ENCODE results near the gene CRACR2B.

Gene CRACR2B

GRCh38 chr11:794766-795633 is 32.7 kb upstream of the CRACR2B start:
- no peak for DNase-seq

DNA sequence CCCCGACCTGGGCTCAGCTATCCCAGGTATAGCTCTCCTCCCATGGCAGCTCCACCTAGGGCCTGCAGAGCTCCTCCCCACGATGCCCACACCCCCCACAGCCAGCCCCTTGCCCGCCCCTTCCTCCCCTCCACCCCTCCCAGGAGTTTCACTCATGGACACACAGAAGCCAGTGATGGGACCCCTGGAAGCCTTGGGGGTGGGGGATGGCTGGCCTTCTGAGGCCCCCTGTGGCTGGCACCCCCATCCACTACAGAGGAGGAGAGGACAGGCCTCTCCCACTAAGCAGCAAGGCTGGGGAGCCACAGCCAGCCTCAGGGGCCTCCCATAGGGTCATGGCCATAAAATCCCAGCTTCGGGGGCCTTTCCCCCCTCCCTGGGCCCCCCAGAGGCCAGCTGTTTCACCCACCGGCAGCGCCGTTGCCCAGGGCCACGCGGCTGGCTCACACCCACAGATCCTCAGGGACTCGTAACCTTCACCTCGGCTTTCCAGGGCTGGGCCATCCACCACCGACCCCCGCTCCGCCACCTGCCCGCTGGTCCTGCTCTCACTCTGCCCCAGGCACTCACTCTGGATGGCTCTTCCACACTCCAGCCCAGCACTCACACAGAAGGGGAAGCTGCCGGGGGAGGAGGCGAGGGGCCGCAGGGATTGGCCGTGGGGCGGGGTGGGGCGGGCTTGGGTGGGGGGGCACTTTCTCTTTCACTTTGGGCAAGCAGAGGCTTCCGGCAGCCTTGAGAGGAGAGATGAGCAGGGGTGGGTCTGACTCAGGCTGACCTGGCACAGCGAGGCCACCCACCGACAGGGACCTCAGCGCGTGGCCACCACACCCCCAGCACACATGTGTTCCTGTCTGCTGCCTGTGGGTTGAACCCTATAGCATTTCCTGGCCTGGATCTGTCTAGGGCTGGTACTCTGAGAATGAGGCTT is 31.8 kb upstream of the CRACR2B start:
- peak; percentile 68 for DNase-seq

DNA sequence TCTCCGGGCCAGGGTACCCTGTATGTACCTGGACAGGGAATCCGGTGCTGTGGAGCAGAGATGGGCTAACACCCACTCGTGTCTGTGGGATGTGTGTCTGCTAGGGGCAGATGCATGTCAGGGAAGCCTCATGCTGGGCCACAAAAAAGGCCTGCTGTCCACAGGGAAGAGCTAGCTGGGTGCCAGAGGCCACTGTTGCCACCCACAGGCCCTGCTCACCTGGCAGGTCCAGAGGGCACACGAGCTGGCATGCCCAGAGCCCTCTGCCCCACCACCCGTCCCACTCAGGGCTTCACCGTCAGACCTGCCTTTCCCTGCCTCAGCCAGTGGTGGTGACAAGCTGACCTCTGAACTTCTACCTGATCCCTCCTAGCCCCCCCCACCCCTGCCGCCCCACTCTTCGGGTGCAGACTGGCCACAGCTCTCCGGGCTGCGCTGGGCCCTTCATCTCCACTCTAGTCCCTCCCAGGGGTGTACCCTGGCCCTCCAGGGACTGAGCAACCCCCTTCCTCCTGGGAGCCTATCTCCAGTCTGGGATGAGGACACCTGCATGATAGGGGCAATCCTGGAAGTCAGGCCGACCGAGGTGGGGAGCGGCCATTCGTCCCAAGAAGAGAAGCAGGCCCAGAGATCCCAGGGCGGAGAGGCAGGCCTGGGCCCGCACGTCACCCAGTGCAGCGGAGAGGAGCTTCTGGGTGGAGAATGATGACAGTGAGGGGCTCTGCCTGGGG is 31.0 kb upstream of the CRACR2B start:
- no peak for DNase-seq

GRCh38 chr11:797296-798092 is 30.2 kb upstream of the CRACR2B start:
- peak; percentile 50 for DNase-seq

DNA sequence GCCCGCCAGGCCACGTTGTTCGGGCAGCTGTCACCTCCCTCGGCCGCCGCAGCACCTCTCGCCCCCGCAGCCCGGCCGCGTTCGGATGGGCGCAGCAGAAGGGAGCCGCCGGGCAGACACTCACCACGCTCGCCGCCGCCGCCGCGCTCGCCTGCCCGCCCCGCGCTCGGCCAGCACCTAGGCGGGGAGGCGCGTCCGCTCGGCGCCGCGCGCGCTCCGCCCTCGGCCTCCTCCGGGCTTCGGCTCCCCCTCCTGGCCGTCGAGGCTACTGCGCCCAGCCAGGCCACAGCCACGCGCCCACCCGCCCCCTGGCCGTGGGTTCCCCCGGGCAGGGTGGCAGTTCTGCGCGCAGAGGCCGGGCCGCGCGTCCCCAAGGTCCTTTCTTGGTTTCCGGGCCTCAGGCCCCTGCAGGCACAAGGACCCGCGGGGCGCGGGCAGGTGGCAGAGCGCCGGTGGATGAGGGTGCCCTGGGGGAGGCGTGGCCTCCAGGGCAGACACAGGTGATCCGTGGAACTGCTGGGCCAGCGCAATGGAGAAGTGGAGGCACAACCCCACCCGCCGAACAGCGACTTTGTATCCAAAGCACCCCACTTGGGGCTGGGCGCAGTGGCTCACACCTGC is 29.5 kb upstream of the CRACR2B start, which contains the start of gene SLC25A22:
Gene SLC25A22, minus strand, starts transcription at position 189 of the 621 bp plus-strand sequence. CDS start 3,275 bp downstream, outside the sequence.
- peak; percentile 79 for DNase-seq

GRCh38 chr11:799641-800316 is 27.9 kb upstream of the CRACR2B start:
- no peak for DNase-seq

GRCh38 chr11:800473-800872 is 27.2 kb upstream of the CRACR2B start:
- DNase-seq, result no peak

GRCh38 chr11:801097-801780 is 26.5 kb upstream of the CRACR2B start:
- no peak for DNase-seq

DNA sequence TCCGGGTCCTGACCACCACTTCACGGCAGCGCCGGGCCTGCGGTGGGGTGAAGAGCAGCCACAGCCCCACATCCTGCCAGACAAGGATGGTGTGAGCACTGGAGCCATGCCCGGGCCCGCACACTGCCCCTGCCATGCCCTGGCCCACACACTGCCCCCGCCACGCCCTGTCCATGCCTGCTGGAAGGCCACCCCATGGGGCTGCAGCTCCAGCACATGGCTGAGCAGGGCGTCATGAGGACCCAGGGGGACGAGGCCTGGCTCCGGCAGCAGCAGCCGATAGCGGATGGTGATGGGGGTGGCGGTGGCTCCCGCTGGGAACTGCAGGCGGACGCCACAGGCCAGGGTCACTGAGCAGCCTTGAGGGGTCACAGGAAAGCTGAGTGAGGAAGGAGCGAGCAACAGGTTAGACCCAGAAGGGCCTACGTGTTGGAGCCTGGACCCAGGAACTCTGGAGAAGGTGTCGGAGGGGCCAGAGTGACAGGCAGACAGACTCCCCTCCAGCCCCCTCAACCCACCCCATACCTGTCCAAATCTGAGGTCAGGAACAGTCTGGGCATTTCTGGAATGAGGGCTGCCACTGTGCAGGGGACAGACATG is 25.6 kb upstream of the CRACR2B start:
- DNase-seq, result no peak

GRCh38 chr11:802693-803466 is 24.8 kb upstream of the CRACR2B start:
- DNase-seq, result no peak

DNA sequence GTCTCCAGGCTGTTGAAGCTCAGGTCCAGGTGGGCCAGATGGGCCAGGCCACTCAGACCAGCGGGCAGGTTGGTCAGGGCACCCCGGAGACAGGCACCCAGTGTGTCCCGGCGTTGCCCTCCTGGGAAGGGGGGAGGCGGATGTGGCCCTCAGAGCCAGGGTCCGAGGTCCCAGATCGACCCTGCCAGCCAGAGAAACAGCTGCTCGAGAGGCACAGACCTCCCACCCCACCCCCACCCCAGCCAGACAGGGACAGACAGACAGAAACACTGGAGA is 24.3 kb upstream of the CRACR2B start:
- DNase-seq, result no peak

DNA sequence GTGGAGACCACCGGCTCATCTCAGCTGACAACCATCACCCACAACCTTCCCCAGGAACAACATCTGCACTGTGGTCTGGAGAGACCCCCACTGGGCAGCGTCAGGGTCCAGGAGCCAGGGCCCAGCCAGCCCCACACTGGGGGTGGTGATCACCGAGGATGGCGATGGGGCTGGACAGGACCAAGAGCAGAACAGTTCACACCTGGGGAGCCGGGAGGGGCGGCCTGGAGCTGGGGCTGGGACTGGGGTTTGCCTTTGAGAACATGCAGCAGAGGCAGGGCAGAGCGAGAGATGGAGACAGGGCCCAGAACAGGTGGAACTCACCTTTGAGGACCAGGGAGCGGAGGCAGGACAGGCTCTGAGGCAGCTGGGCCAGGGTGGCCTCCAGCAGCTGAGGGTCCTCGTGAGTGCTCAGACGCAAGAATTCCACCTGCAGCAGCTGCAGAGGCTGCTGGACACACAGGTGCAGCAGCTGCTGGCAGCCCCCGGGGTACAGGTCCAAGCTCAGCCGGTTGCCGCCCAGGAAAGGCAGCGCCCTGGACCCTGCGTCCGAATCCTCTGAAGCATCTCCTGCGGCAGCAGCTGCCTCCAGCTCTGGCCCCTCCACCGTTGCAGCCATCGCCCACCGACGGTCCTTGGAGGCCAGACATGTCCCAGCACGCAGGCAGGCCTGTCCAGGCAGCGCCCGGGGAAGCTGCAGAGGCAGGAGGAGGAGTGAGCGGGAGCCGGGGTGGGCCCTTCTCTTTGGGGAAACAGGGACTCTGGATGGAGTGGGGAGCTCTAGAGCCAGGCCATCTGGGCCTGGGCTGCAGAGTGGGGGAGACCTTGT is 23.7 kb upstream of the CRACR2B start:
- no peak for DNase-seq

GRCh38 chr11:804599-804964 is 23.1 kb upstream of the CRACR2B start:
- no peak for DNase-seq

DNA sequence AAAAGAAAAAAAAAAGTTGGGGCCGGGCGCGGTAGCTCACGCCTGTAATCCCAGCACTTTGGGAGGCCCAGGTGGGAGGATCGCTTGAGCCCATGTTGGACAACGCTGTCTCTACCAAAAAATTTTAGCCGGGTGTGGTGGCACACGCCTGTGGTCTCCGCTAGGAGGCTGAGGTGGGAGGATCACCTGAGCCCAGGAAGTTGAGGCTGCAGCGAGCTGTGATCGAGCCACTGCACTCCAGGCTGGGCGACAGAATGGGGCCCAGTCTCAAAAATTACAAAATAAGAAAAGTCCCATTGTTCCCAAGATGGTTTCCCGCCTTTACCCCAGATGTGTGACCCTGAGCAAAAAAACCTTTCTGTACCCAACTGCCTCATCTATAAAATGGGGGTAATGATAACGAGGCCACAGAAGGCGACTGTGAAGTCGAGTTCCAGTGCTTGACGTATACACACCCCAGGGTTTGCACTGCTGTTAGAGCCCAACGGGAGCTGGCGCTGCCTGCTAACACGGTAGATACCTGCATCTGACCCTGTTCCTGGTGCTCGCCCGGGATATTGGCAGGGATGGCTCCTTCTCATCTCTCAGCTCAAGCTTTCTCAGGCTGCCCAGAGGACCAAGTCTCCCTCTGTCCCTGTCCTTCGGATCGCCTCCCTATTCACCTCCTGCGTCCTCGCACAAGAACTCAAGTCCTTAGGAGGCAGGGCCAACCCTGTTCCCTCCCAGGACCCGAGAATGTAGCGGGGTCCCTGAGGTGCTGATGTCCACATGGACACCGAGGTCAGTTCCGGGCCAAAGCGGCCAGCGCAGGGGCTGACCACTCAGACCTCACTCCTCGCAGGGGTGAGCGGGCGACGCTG is 19.1 kb upstream of the CRACR2B start:
- DNase-seq, result no peak

- peak; percentile 99 for DNase-seq
These were observed 18.3 kb upstream of the CRACR2B start, which contains the start of gene RPLP2 for GRCh38 chr11:809287-810039. Gene RPLP2, plus strand, starts transcription at chr11:809967. Its CDS starts 268 bp downstream, at chr11:810235.

GRCh38 chr11:810040-810567 is 17.6 kb upstream of the CRACR2B start:
- no peak for DNase-seq
